Activated T-cell treated with anti-CD3 and anti-CD28 coated beads, Interleukin-2, amount 50 U/mL, for 1 hour (primary cell): ENCODE measurements around the gene IL20RB.

Experiments used
- DNase-seq: peaks from one replicate; pipeline ENCODE4 v3.0.0-alpha.2; 2020

IL20RB gene

GRCh38 chr3:136957751-136958288 lies at the start of gene IL20RB:
TSS of gene IL20RB (plus strand) at chr3:136957983. CDS start at chr3:136958114, 131 bp downstream.
- DNase-seq, result no peak

GRCh38 chr3:136908297-136908696 lies 49.5 kb upstream of the IL20RB start:
- DNase-seq, result no peak

- DNase-seq, result no peak
These were observed 48.6 kb upstream of the IL20RB start for GRCh38 chr3:136909187-136909586.

- no peak for DNase-seq
These were observed 47.1 kb upstream of the IL20RB start for GRCh38 chr3:136910697-136911096.

- no peak for DNase-seq
These were observed 44.6 kb upstream of the IL20RB start for GRCh38 chr3:136913168-136913567.

- DNase-seq, result no peak
These were observed 43.0 kb upstream of the IL20RB start for GRCh38 chr3:136914739-136915138.

- DNase-seq, result no peak
These were observed 41.6 kb upstream of the IL20RB start for GRCh38 chr3:136916223-136916622.

- DNase-seq, result no peak
These were observed 37.8 kb upstream of the IL20RB start for GRCh38 chr3:136919799-136920580.

GRCh38 chr3:136920904-136921611 lies 36.7 kb upstream of the IL20RB start:
- no peak for DNase-seq

GRCh38 chr3:136925425-136926190 lies 32.2 kb upstream of the IL20RB start:
- no peak for DNase-seq

- no peak for DNase-seq
These were observed 29.5 kb upstream of the IL20RB start for GRCh38 chr3:136928240-136928639.

- DNase-seq, result no peak
These were observed 27.7 kb upstream of the IL20RB start for GRCh38 chr3:136929977-136930670.

- DNase-seq, result no peak
These were observed 26.2 kb upstream of the IL20RB start for GRCh38 chr3:136931606-136932005.

GRCh38 chr3:136932523-136932922 lies 25.3 kb upstream of the IL20RB start:
- DNase-seq, result no peak

GRCh38 chr3:136932978-136933772 lies 24.6 kb upstream of the IL20RB start:
- no peak for DNase-seq

- DNase-seq, result no peak
These were observed 20.6 kb upstream of the IL20RB start for GRCh38 chr3:136937175-136937574.

GRCh38 chr3:136937851-136938250 lies 19.9 kb upstream of the IL20RB start:
- DNase-seq, result no peak

GRCh38 chr3:136938334-136938733 lies 19.4 kb upstream of the IL20RB start:
- no peak for DNase-seq

- DNase-seq, result no peak
These were observed 18.3 kb upstream of the IL20RB start for GRCh38 chr3:136939489-136939888.

- DNase-seq, result no peak
These were observed 15.0 kb upstream of the IL20RB start for GRCh38 chr3:136942803-136943202.

- no peak for DNase-seq
These were observed 14.3 kb upstream of the IL20RB start for GRCh38 chr3:136943436-136943835.

- DNase-seq, result no peak
These were observed 10.8 kb upstream of the IL20RB start for GRCh38 chr3:136946978-136947377.
